ENCODE measurements around the gene SHLD1. TPM values are rescaled to one million over a fixed set of nuclear protein-coding genes. Genes with fewer than 3 reads are reported as not detected.

SHLD1 gene
- total RNA-seq, 3 donors from 2014 or later (not counting 1 experiment from before 2014, with no cell fraction given) = 6.6 to 12.2 (median 8.3) TPM

- H3K4me1 ChIP-seq (ENCODE audit: control insufficient read depth, insufficient read depth, low read length) = peaks cover 10% of the 10 kb centered on the region
- no peak overlapping the region for H3K4me3 Mint-ChIP-seq
- DNase-seq = no peak
- H3K27me3 Mint-ChIP-seq (ENCODE audit: low read depth in 2 of 2) = no peaks in the 10 kb centered on the region
- H3K27ac Mint-ChIP-seq = peak overlapping the region; percentile 39 to 77
- H3K9me3 ChIP-seq (ENCODE audit: control insufficient read depth, insufficient read depth, low read length) = no peaks in the 10 kb centered on the region
- H3K27me3 ChIP-seq (ENCODE audit: control insufficient read depth, insufficient read depth, low read length) = no peaks in the 10 kb centered on the region
- H3K4me3 ChIP-seq (ENCODE audit: low read length) = no peak overlapping the region
- ATAC-seq = no peak
- H3K27ac ChIP-seq (ENCODE audit: low read length) = no peak overlapping the region
- intact Hi-C loops (cut with micrococcal nuclease) = no loop called here
- H3K36me3 Mint-ChIP-seq = no peaks in the 10 kb centered on the region
- H3K36me3 ChIP-seq (ENCODE audit: control insufficient read depth, insufficient read depth, low read length) = no peaks in the 10 kb centered on the region
- peaks cover 0 to 3% of the 10 kb centered on the region in 2 donors for H3K9me3 Mint-ChIP-seq
- TF ChIP-seq CTCF (IDR thresholded peaks at IDR 0.05) = no peak
- H3K4me1 Mint-ChIP-seq = peaks cover 20 to 22% of the 10 kb centered on the region in 2 donors
These were observed 84.3 kb downstream of the SHLD1 start for GRCh38 chr20:5834436-5835005.

- Histone ChIP-seq H3K27me3 (ENCODE audit: control insufficient read depth, insufficient read depth, low read length) (no peaks in the 10 kb centered on the region), H3K27ac (ENCODE audit: low read length) (peak overlapping the region; percentile 56), H3K9me3 (ENCODE audit: control insufficient read depth, insufficient read depth, low read length) (no peaks in the 10 kb centered on the region), H3K4me1 (ENCODE audit: control insufficient read depth, insufficient read depth, low read length) (peaks cover 10% of the 10 kb centered on the region), H3K4me3 (ENCODE audit: low read length) (no peak overlapping the region), H3K36me3 (ENCODE audit: control insufficient read depth, insufficient read depth, low read length) (no peaks in the 10 kb centered on the region)
- Mint-ChIP-seq H3K4me1 (peaks cover 20 to 22% of the 10 kb centered on the region in 2 donors), H3K9me3 (peaks cover 0 to 3% of the 10 kb centered on the region in 2 donors), H3K36me3 (no peaks in the 10 kb centered on the region), H3K27ac (peak overlapping the region; percentile 39 to 77), H3K4me3 (no peak overlapping the region), H3K27me3 (ENCODE audit: low read depth in 2 of 2) (no peaks in the 10 kb centered on the region)
- ATAC-seq = peak in 2 of 3 donors; percentile 30 to 66
- WGBS (ENCODE audit: insufficient coverage) = 100% methylated on average over 2 of the region's 2 CpGs
- intact Hi-C loops (cut with micrococcal nuclease) = no loop called here
- no peak for TF ChIP-seq CTCF (IDR thresholded peaks at IDR 0.05)
- peak in 1 of 2 donors; percentile 63 for DNase-seq
These were observed 85.2 kb downstream of the SHLD1 start for GRCh38 chr20:5835321-5835821.

GRCh38 chr20:5835871-5836270, 85.7 kb downstream of the SHLD1 start:
- peak overlapping the region; percentile 39 to 77 for H3K27ac Mint-ChIP-seq
- Histone ChIP-seq H3K27ac (ENCODE audit: low read length) (peak overlapping the region; percentile 60), H3K27me3 (ENCODE audit: control insufficient read depth, insufficient read depth, low read length) (no peaks in the 10 kb centered on the region), H3K36me3 (ENCODE audit: control insufficient read depth, insufficient read depth, low read length) (no peaks in the 10 kb centered on the region), H3K4me1 (ENCODE audit: control insufficient read depth, insufficient read depth, low read length) (peaks cover 10% of the 10 kb centered on the region), H3K9me3 (ENCODE audit: control insufficient read depth, insufficient read depth, low read length) (no peaks in the 10 kb centered on the region), H3K4me3 (ENCODE audit: low read length) (no peak overlapping the region)
- H3K36me3 Mint-ChIP-seq = no peaks in the 10 kb centered on the region
- 25% methylated on average over 2 of the region's 4 CpGs for WGBS (ENCODE audit: insufficient coverage)
- intact Hi-C loops (cut with micrococcal nuclease) = no loop called here
- no peak for TF ChIP-seq CTCF (IDR thresholded peaks at IDR 0.05)
- H3K9me3 Mint-ChIP-seq = peaks cover 0 to 3% of the 10 kb centered on the region in 2 donors
- ATAC-seq (peak; percentile 58 to 77 (median 76)), DNase-seq (peak in 1 of 2 donors; percentile 81)
- H3K4me3 Mint-ChIP-seq = peak overlapping the region; percentile 38
- peaks cover 20 to 22% of the 10 kb centered on the region in 2 donors for H3K4me1 Mint-ChIP-seq
- no peaks in the 10 kb centered on the region for H3K27me3 Mint-ChIP-seq (ENCODE audit: low read depth in 2 of 2)

GRCh38 chr20:5836569-5836968, 86.4 kb downstream of the SHLD1 start:
- H3K27ac Mint-ChIP-seq = peak overlapping the region; percentile 39 to 77
- ATAC-seq (no peak), DNase-seq (peak in 1 of 2 donors; percentile 40)
- TF ChIP-seq CTCF (IDR thresholded peaks at IDR 0.05) = no peak
- Histone ChIP-seq H3K27ac (ENCODE audit: low read length) (peak overlapping the region; percentile 60), H3K4me1 (ENCODE audit: control insufficient read depth, insufficient read depth, low read length) (peaks cover 10% of the 10 kb centered on the region), H3K36me3 (ENCODE audit: control insufficient read depth, insufficient read depth, low read length) (no peaks in the 10 kb centered on the region), H3K9me3 (ENCODE audit: control insufficient read depth, insufficient read depth, low read length) (no peaks in the 10 kb centered on the region), H3K4me3 (ENCODE audit: low read length) (no peak overlapping the region), H3K27me3 (ENCODE audit: control insufficient read depth, insufficient read depth, low read length) (no peaks in the 10 kb centered on the region)
- no peak overlapping the region for H3K4me3 Mint-ChIP-seq
- WGBS (ENCODE audit: insufficient coverage) = 93% methylated on average over 4 of the region's 4 CpGs
- H3K4me1 Mint-ChIP-seq = peaks cover 20 to 22% of the 10 kb centered on the region in 2 donors
- intact Hi-C loops (cut with micrococcal nuclease) = no loop called here
- no peaks in the 10 kb centered on the region for H3K36me3 Mint-ChIP-seq
- peaks cover 0 to 3% of the 10 kb centered on the region in 2 donors for H3K9me3 Mint-ChIP-seq
- H3K27me3 Mint-ChIP-seq (ENCODE audit: low read depth in 2 of 2) = no peaks in the 10 kb centered on the region

Measured in natural killer cell (primary cell).